Colonic mucosa (tissue), 4 donors: ENCODE results near the gene TFF2. TPM values are rescaled to one million over a fixed set of nuclear protein-coding genes. Genes with fewer than 3 reads are reported as not detected.

ENCODE experiments used
- DNase-seq: peaks from one replicate; pipeline ENCODE4 v3.0.0-alpha.2; 2020
- H3K27ac ChIP-seq: fragments of 200-600 bp; one replicate; pipeline ENCODE4 v1.8.0; 2021
- H3K27me3 ChIP-seq: fragments of 200-600 bp; one replicate; pipeline ENCODE4 v1.8.0; 2021
- H3K36me3 ChIP-seq: fragments of 200-600 bp; one replicate; pipeline ENCODE4 v1.8.0; 2021
- H3K4me1 ChIP-seq: fragments of 200-600 bp; one replicate; pipeline ENCODE4 v1.8.0; 2021; ENCODE audit warnings: mild to moderate bottlenecking
- H3K4me3 ChIP-seq: fragments of 200-600 bp; one replicate; pipeline ENCODE4 v1.8.0; 2021
- H3K9ac ChIP-seq, 2 donors: one replicate each; pipeline ENCODE4 v1.7.0; 2013; ENCODE audit warnings: control low read depth in 2 of 2, low read depth in 2 of 2, low read length in 2 of 2
- H3K9me3 ChIP-seq: fragments of 200-600 bp; one replicate; pipeline ENCODE4 v1.8.0; 2021
- CTCF ChIP-seq: fragments of 200-600 bp; IDR thresholded peaks from one replicate; pipeline ENCODE4 v1.8.0; 2022; ENCODE audit warnings: antibody characterized with exemption, mild to moderate bottlenecking
- intact Hi-C: fragments of 100-400 bp; cut with DNase I; formaldehyde crosslinking; loops from one replicate; pipeline ENCODE4 v1.14.1; 2022
- total RNA-seq, 2 donors: library from RNA; stranded (reverse); fragmentation: NEBNext Ultra II Directional in 1 of 2; extraction: Animal tissue kit (Norgen Biotek cat#: 25700) in 1 of 2; gene quantifications; one replicate each; pipeline ENCODE4 v1.2.1, GENCODE V29; 2021
- donor health status: healthy.
- donor health status: DM: no; HTN: no; CAD: no.
- donor health status: DM: no; HTN: no; CAD: no.

The TFF2 gene
- total RNA-seq, 2 donors from 2014 or later = 2.3 to 2.5 TPM

GRCh38 chr21:42352441-42353095 lies 1.8 kb upstream of the TFF2 start:
- Histone ChIP-seq H3K27ac (no peak overlapping the region), H3K4me1 (no peaks in the 10 kb centered on the region), H3K36me3 (no peaks in the 10 kb centered on the region), H3K9ac (no peak overlapping the region), H3K4me3 (no peak overlapping the region), H3K27me3 (no peaks in the 10 kb centered on the region), H3K9me3 (no peaks in the 10 kb centered on the region)
- intact Hi-C loops = no loop called here
- DNase-seq = no peak
- no peak for TF ChIP-seq CTCF

GRCh38 chr21:42351626-42352440 lies 1.0 kb upstream of the TFF2 start:
- intact Hi-C loops = no loop called here
- H3K27ac ChIP-seq = no peak overlapping the region

GRCh38 chr21:42350318-42350910 lies 380 bp downstream of the TFF2 start:
- no peaks in the 10 kb centered on the region for H3K9me3 ChIP-seq
- intact Hi-C loops = no loop called here
- no peaks in the 10 kb centered on the region for H3K27me3 ChIP-seq
- H3K9ac ChIP-seq = no peak overlapping the region
- H3K4me1 ChIP-seq = no peaks in the 10 kb centered on the region
- DNase-seq = no peak
- H3K36me3 ChIP-seq = no peaks in the 10 kb centered on the region
- no peak for TF ChIP-seq CTCF
- no peak overlapping the region for H3K4me3 ChIP-seq
- H3K27ac ChIP-seq = no peak overlapping the region

More at GRCh38 chr21:42351626-42352440, 1.0 kb upstream of the TFF2 start:
- Histone ChIP-seq H3K36me3 (no peaks in the 10 kb centered on the region), H3K27me3 (no peaks in the 10 kb centered on the region), H3K9ac (no peak overlapping the region), H3K4me1 (no peaks in the 10 kb centered on the region), H3K4me3 (no peak overlapping the region), H3K9me3 (no peaks in the 10 kb centered on the region)
- TF ChIP-seq CTCF = no peak
- no peak for DNase-seq

GRCh38 chr21:42349420-42350317 lies 1.1 kb downstream of the TFF2 start:
- TF ChIP-seq CTCF = no peak
- H3K4me3 ChIP-seq = no peak overlapping the region
- intact Hi-C loops = no loop called here
- no peak overlapping the region for H3K27ac ChIP-seq
- no peaks in the 10 kb centered on the region for H3K27me3 ChIP-seq
- no peaks in the 10 kb centered on the region for H3K4me1 ChIP-seq
- DNase-seq = no peak
- no peaks in the 10 kb centered on the region for H3K9me3 ChIP-seq
- no peaks in the 10 kb centered on the region for H3K36me3 ChIP-seq
- no peak overlapping the region for H3K9ac ChIP-seq

- Histone ChIP-seq H3K4me3 (no peak overlapping the region), H3K27ac (no peak overlapping the region), H3K4me1 (no peaks in the 10 kb centered on the region), H3K9me3 (no peaks in the 10 kb centered on the region), H3K36me3 (no peaks in the 10 kb centered on the region), H3K27me3 (no peaks in the 10 kb centered on the region), H3K9ac (no peak overlapping the region)
- no peak for TF ChIP-seq CTCF
- intact Hi-C loops = no loop called here
- DNase-seq = no peak
Observed at GRCh38 chr21:42348762-42349161, 2.0 kb downstream of the TFF2 start.
